ENCODE results near the gene DYNLT2.

Gene DYNLT2

GRCh38 chr6:169751242-169752073 lies at the start of gene DYNLT2, which contains the start of gene ERMARD:
DYNLT2 (minus strand) TSS chr6:169751572; CDS start chr6:169751458, 114 bp downstream.
ERMARD (plus strand) TSS chr6:169751622; CDS start chr6:169751658, 36 bp downstream.
- peak; percentile 92 for DNase-seq

DNA sequence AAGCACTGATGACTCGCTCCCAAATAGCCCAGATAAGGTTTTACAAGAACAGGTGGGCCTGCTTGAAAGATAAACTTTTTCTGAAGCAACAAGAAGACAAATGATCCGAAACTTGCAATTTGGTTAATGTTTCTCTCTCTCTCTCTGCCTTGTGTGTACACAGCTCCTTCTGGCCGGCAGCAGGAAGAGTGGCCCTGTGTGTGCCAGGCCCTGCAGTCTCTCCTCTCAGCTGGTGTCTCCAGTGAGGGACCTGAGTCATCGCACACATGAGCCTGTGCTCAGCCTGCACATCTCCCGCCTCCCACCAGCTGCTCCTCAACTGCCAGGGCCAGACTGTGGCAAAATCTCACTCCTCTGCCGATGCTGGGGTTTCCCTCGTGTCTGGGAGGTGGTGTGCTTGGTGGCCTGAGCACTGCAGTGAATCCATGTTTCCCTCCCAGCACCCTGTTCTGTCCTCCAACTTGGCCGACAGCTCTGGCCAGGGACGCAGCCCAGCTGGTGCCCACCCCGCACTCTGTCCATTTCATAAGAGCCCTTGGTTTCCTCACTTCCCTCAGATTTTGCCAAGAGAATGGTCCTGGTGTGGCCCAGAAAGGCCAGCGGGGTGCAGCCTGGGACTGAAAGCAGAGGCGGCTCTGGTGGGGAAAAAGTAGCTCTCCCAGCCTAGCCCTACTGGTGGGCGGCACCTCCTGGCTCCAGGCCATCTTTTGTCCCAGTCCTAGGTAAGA lies 49.5 kb upstream of the DYNLT2 start:
- no peak for DNase-seq

DNA sequence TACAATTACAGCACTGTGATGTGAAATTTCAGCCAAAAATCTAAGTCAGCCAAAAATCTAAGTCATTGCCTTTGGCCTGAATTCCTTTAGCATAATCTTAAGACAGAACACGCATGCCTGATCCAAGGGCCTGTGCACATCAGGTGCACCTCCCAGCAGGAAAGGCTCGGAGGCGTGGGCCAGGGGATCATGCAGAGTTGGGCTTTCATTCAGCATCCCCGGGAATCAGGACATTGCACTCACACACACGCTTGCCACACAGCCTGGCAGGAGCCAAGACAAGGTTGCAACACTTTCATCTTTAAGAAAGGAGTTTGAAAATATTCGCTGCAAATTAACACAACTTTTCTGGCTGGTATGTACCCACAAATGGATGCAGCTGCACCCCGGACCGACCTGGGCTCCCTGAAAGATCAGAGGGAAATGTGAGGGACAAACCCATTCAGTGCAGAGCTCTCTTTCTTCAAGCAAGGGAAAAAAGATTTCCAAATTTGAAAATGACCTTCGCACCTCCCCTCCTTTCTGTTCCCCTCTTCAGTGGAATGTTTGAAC lies 48.8 kb upstream of the DYNLT2 start:
- no peak for DNase-seq

DNA sequence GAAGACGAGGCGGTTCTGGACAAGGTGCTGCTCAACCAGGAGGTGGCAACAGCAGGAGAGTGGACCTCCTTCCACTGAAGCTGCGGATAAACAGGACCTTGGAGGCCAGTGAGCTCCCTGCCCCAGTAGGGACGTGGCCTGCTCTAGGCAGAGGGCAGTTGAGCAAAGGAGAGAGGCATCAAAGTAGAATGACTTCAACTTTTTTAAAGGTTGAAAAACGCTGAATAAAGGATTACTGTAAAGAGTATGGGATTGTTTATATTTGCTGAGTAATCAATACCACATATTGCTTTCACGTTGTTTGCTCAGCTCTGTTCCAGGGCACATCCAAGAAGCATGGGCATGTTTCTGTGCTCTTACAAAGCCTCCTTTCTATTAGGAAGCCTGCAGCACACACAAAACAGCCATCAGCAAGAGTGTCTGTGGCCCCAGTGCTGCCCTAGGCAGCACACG lies 48.1 kb upstream of the DYNLT2 start:
- no peak for DNase-seq

- DNase-seq, result no peak
Measured at GRCh38 chr6:169798764-169799473, 47.5 kb upstream of the DYNLT2 start.

GRCh38 chr6:169795196-169795595 lies 43.8 kb upstream of the DYNLT2 start:
- no peak for DNase-seq

- no peak for DNase-seq
Measured at GRCh38 chr6:169794317-169795055, 43.1 kb upstream of the DYNLT2 start.

- DNase-seq, result no peak
Measured at GRCh38 chr6:169793408-169793807, 42.0 kb upstream of the DYNLT2 start.

DNA sequence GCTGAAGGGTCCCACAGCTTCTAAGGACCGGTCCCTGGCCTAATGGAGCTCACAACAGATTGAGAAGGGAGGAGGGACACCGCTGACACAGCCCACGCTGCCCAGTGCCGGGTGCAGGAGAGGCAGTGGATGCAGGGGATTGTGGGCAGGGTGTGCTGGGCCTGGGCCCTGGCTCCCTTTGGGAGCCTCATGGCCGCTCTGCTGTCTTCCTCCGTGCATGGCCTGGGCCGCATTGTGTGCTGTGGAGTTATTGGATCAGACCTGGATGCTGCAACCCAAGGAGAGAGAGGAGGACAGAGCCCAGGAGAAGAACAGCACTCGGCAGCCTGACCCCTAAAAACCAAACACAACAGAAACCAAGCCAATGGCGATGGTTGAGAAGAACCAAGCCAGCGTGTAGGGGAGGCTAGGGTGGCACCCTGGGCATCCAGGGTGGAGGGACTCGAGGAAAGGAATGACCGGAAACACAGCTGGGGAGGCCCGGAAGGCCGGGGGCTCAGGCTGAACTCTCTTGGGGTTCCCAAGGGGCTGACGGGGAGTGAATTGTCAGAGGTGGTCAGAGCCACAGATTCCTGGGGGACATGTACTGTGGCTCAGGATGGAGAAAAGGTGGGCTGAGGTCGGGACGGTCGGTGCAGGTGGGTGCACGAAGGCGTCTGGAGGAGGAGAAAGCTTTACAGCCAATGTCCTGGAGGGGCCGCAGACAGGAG lies 41.1 kb upstream of the DYNLT2 start:
- DNase-seq, result no peak

DNA sequence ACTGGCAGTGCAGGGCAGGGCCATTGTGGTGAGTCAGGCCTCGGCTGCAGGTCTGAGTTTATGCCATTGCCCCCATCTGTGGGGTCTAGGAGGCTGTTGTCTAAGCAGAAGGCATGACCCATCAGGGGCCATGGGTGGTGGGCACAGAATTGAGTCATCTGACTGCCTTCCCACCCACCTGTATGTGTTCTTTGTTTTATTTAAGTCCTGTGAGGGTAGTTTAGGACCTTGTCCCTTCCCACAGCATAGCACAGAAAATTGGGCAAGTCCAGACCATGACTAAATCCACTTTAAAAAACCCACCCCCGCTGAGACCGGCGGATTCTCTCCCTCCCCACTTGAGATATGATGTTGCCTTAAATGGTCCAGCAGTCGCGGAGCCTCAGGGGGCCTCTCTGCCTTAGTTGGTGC lies 40.4 kb upstream of the DYNLT2 start:
- DNase-seq, result no peak

DNA sequence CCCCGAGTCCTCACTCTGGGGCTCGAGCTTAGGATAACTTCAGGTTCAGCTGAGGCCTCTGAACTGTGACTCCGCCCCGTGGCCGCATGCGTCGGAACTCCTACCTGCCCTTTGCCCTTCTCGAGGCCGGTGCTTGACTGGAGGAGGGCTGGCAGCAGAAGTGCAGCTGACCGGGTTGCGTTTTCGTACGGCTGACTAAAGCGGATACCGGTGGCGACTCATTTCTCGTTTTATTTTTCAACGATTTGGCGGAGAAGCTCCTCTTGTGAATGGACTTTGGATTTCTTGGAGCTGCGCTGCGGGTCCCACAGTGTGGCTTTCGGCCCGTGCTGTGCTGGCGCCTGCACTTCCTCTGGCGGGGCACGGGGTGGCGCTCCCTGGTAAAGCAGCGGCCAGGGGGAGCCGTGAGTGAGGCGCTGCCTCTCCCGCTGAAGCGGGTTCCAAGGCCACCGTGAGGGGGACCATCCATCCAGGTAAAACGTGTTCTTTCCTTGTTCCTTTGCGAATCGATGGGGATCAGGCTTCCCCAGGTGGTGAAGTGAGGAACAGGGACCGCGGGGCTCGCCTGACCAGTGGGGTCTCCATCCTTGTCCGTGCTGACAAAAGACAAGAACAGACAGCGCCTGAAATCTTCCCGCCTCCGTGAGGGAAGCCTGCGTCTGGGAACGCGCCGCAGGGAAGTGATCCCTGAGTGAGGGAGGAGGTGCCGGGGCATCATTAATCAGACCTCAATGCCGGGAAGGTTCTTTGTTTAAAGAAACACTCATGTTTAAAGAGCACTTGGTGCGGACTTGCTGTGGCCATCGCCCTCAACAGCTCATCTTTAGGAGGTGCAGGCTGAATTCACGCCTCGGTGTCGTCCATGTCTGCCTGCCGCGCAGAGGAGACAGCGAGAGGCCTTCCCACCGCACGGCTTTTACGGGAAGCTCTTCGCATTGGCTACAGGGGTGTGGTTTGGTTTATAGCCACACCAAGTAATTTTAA lies 38.9 kb upstream of the DYNLT2 start:
- DNase-seq, result peak; percentile 73

GRCh38 chr6:169789146-169789943 lies 38.0 kb upstream of the DYNLT2 start:
- no peak for DNase-seq

GRCh38 chr6:169788809-169789145 lies 37.4 kb upstream of the DYNLT2 start:
- no peak for DNase-seq

- no peak for DNase-seq
Measured at GRCh38 chr6:169787797-169788196, 36.4 kb upstream of the DYNLT2 start.

DNA sequence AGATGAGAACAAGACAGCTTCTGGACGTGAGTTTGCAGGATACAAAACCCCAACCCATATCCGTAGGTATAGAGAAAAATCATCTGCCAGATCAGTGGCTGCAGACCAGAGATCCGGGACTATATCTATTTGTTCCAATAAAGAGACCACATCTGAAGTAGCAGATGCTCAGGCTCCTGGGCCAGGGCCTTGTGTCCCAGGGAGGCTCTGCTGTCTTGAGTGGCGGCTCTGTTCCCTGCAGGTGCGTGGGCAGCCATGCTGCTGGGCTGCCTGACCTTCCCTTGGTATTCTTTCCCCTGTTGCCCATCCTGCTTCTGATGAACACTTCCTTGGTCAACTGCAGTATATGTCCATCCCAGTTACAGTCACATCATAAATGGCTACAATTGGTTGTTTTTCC lies 35.0 kb upstream of the DYNLT2 start:
- DNase-seq, result no peak

- no peak for DNase-seq
Measured at GRCh38 chr6:169785566-169785965, 34.2 kb upstream of the DYNLT2 start.

- DNase-seq, result no peak
Measured at GRCh38 chr6:169784821-169785340, 33.5 kb upstream of the DYNLT2 start.

DNA sequence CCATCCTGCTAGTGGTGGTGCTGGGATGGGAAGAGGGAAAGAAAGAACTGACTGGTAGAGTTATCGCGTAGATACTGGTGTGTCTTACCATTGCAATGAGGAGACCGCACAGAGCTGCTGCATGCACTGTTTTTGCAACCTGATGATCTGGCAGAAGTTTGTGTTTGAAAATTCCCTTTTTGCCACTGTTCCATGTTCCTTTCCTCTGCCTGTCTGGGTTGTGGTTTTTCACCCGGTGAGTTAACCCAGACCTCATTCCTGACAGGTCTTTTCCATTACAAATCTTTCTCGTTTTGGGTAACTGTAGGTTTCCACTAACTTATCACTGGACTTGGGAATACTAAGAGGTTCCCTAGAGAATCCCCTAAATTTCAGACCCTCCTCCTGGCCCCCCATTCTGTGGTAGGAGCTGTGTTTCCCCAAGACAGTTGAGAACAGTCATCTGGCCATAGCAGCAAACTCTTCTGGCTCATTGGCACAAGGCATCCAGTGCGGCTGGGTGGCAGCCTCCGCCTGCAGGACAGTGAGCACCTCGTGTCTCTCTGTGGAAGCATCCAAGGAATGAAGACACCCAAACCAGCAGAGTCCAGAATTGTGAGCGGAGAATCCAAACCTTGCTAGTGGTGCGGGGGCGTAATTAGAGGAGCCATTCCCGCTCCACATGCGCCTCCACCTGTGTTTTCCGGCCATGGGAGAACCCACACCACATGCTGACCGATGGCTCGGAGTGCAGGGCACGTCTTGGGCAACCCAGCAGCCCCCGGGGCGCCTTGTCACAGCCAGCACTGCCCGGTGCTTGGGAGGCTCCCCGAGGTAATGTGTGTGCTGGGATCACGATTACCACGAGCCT lies 32.8 kb upstream of the DYNLT2 start:
- DNase-seq, result no peak

Data from stimulated activated CD4-positive, alpha-beta T cell treated with anti-CD3 and anti-CD28 coated beads, Interleukin-4, amount 100 ng/mL, for 24 hours (primary cell).